ENCODE results near the gene FARSB. TPM values are rescaled to one million over a fixed set of nuclear protein-coding genes. Genes with fewer than 3 reads are reported as not detected.
"Not testable (repeated sequence)": the region's sequence is repeated elsewhere in the genome, so short reads cannot be mapped to it uniquely, and the experiment has no call there.

The FARSB gene
- 54.8 TPM for polyA plus RNA-seq (2012; ENCODE audit: missing spikeins)

- FAIRE-seq (peak; percentile 97), DNase-seq (ENCODE audit: insufficient read length) (peak; percentile 79)
- TF ChIP-seq POLR2A (IDR thresholded peaks at IDR 0.05; ENCODE audit: low read depth, low read length) (peak; percentile 96), POLR2AphosphoS5 (IDR thresholded peaks at IDR 0.05; ENCODE audit: low read depth, low read length) (peak; percentile 97), TAF1 (IDR thresholded peaks at IDR 0.05; ENCODE audit: borderline replicate concordance, low read depth, low read length) (peak; percentile 80; the same call in 1 of the 2 replicates)
Measured at GRCh38 chr2:222655787-222656525, at the start of gene FARSB. Gene FARSB, minus strand, starts transcription at chr2:222656092. Its CDS starts 19 bp downstream, at chr2:222656073.

DNA sequence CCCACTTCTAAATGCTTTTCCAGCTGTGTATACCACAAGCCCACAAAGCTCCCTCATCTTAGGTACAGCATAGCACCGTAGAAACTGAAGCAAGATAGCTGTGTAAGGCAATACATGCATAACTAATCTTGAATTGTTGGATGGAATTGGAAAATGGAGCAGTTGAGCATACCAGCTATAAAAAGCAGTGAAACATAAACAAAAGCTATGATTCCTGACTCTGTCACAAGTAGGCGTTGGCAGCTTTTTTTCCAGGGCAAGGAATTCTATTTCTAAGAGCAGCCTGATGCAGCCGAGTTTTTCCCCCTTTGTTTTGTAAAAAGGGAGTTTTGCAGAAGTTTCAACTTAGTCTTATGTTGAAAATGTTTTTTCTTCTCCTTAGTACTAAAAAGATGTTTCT lies 48.0 kb upstream of the FARSB start:
- no peak for FAIRE-seq
- no peak for TF ChIP-seq POLR2A (IDR thresholded peaks at IDR 0.05; ENCODE audit: low read depth, low read length)
- no peak for TF ChIP-seq TAF1 (IDR thresholded peaks at IDR 0.05; ENCODE audit: borderline replicate concordance, low read depth, low read length)
- TF ChIP-seq POLR2AphosphoS5 (IDR thresholded peaks at IDR 0.05; ENCODE audit: low read depth, low read length), result no peak
- no peak for DNase-seq (ENCODE audit: insufficient read length)

DNA sequence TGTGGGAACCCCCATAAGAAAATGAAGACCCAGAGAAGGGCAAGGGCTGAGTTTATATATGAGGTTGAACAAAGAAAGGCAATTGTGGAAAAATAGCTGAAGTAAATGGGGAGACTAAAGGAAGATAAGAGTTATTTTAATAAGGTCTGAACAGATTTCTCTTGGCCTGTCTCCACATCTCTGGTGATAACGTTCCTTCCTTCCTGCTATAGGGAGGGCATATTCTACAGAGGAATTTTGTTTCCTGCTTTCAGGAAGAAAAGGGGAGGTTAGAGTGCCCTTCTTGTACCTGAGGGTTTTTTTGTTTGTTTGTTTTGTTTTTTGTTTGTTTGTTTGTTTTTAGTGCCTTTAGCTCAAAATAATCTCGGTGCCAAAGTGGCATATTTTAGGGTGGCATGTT lies 47.2 kb upstream of the FARSB start:
- TF ChIP-seq POLR2A (IDR thresholded peaks at IDR 0.05; ENCODE audit: low read depth, low read length) (no peak), POLR2AphosphoS5 (IDR thresholded peaks at IDR 0.05; ENCODE audit: low read depth, low read length) (no peak), TAF1 (IDR thresholded peaks at IDR 0.05; ENCODE audit: borderline replicate concordance, low read depth, low read length) (no peak)
- DNase-seq (ENCODE audit: insufficient read length) (no peak), FAIRE-seq (no peak)

GRCh38 chr2:222701721-222702131 lies 45.8 kb upstream of the FARSB start:
- no peak for DNase-seq (ENCODE audit: insufficient read length)
- peak; percentile 65 for FAIRE-seq
- TF ChIP-seq POLR2A (IDR thresholded peaks at IDR 0.05; ENCODE audit: low read depth, low read length), result no peak
- TF ChIP-seq POLR2AphosphoS5 (IDR thresholded peaks at IDR 0.05; ENCODE audit: low read depth, low read length), result no peak
- no peak for TF ChIP-seq TAF1 (IDR thresholded peaks at IDR 0.05; ENCODE audit: borderline replicate concordance, low read depth, low read length)

GRCh38 chr2:222701233-222701632 lies 45.3 kb upstream of the FARSB start:
- FAIRE-seq, result no peak
- TF ChIP-seq POLR2AphosphoS5 (IDR thresholded peaks at IDR 0.05; ENCODE audit: low read depth, low read length), result no peak
- no peak for TF ChIP-seq POLR2A (IDR thresholded peaks at IDR 0.05; ENCODE audit: low read depth, low read length)
- TF ChIP-seq TAF1 (IDR thresholded peaks at IDR 0.05; ENCODE audit: borderline replicate concordance, low read depth, low read length), result no peak
- no peak for DNase-seq (ENCODE audit: insufficient read length)

GRCh38 chr2:222698276-222698675 lies 42.4 kb upstream of the FARSB start:
- TF ChIP-seq POLR2A (IDR thresholded peaks at IDR 0.05; ENCODE audit: low read depth, low read length) (no peak), POLR2AphosphoS5 (IDR thresholded peaks at IDR 0.05; ENCODE audit: low read depth, low read length) (no peak), TAF1 (IDR thresholded peaks at IDR 0.05; ENCODE audit: borderline replicate concordance, low read depth, low read length) (no peak)
- DNase-seq (ENCODE audit: insufficient read length) (no peak), FAIRE-seq (no peak)

DNA sequence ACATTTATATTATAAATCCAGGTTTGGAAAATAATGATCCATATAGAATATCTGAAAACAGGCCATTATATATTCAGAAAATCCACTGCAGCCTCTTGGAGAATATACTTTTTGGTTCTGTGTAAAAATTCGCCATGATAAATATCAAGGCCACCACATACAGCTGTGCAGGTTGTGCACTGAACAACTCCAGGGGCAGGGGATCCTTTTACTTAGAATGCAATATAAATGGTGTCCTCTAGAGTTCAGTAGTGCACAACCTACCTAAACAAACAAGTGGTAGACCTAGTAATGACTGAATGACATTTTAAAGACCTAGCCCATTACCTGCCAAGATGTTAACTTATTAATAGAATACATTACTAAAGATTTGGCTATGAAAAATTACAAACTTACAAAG lies 37.9 kb upstream of the FARSB start:
- DNase-seq (ENCODE audit: insufficient read length), result no peak
- TF ChIP-seq POLR2A (IDR thresholded peaks at IDR 0.05; ENCODE audit: low read depth, low read length) (no peak), POLR2AphosphoS5 (IDR thresholded peaks at IDR 0.05; ENCODE audit: low read depth, low read length) (no peak), TAF1 (IDR thresholded peaks at IDR 0.05; ENCODE audit: borderline replicate concordance, low read depth, low read length) (no peak)
- no peak for FAIRE-seq

GRCh38 chr2:222693413-222693812 lies 37.5 kb upstream of the FARSB start:
- FAIRE-seq; DNase-seq (ENCODE audit: insufficient read length): not testable (repeated sequence)

DNA sequence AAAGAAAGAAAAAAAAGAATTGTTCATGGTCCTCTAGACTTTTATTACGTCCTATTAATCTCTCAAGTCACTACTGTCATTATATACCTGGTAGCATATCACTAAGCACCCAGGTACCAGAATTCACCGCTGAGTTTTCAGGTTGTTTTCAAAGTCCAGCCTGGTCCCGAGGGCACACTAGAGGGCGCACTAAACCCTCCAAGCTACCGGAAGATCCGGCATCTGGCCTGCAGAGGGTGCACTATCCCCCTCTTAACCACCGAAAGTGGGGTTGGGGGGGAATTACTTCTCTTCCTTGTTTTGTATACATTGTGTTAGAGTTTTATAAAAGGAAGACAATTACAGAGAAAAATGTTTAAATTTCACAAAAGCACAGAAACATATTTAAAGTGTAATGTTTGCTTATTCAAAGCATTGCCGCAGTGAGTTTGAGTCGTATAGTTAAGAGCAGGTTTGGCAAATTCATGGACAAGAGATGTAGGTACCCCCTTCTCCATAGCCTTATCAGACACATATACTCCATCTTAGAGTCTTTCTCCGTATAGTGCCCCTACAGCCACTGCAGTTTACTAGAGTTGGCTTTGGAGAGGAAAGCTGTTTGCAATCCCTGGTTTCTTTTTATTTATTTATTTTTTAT lies 34.8 kb upstream of the FARSB start:
- DNase-seq (ENCODE audit: insufficient read length) (peak; percentile 56), FAIRE-seq (no peak)
- TF ChIP-seq POLR2AphosphoS5 (IDR thresholded peaks at IDR 0.05; ENCODE audit: low read depth, low read length), result no peak
- no peak for TF ChIP-seq TAF1 (IDR thresholded peaks at IDR 0.05; ENCODE audit: borderline replicate concordance, low read depth, low read length)
- TF ChIP-seq POLR2A (IDR thresholded peaks at IDR 0.05; ENCODE audit: low read depth, low read length), result no peak

DNA sequence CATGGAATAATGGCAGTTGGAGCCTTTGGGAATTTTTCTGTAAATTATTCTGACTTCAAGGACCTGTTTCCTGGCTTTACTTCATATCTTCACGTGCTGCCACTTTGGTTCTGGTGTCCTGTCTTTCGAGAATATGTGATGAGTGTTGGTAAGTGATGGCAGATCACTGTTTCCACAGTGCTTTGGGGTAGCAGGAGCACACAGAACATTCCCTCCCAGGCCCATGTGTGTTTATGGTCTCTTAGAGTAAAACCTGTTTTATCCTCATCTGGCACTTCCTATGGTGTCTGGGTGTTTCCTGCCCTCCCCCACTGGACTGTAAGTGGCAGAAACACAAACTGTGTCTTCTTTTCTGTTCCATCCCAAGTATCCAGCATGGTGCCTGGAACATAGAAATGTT lies 33.4 kb upstream of the FARSB start:
- FAIRE-seq (no peak), DNase-seq (ENCODE audit: insufficient read length) (no peak)
- TF ChIP-seq TAF1 (IDR thresholded peaks at IDR 0.05; ENCODE audit: borderline replicate concordance, low read depth, low read length) (no peak), POLR2AphosphoS5 (IDR thresholded peaks at IDR 0.05; ENCODE audit: low read depth, low read length) (no peak), POLR2A (IDR thresholded peaks at IDR 0.05; ENCODE audit: low read depth, low read length) (no peak)

DNA sequence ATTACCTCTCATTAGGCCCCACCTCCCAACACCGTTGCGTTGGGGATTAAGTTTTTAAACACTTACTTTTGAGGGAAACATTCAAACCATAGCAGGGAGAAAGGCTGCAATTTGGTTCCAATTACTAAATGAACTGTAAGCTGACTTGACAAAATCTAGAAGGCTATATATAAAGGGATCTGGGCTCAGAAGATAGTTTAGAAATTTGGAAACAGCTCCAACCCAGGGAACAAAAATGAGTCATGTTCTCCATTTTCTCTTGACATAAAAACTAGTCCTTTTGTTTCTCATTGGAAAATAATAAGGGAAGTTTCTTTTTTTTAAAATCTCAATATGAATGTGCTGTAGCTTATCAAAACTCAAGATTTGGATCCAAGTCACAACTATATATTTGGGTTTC lies 33.0 kb upstream of the FARSB start:
- FAIRE-seq, result no peak
- DNase-seq (ENCODE audit: insufficient read length), result no peak
- no peak for TF ChIP-seq TAF1 (IDR thresholded peaks at IDR 0.05; ENCODE audit: borderline replicate concordance, low read depth, low read length)
- no peak for TF ChIP-seq POLR2AphosphoS5 (IDR thresholded peaks at IDR 0.05; ENCODE audit: low read depth, low read length)
- TF ChIP-seq POLR2A (IDR thresholded peaks at IDR 0.05; ENCODE audit: low read depth, low read length), result no peak
